Measurements from ENCODE around the gene WDR83. TPM values are rescaled to one million over a fixed set of nuclear protein-coding genes. Genes with fewer than 3 reads are reported as not detected.

WDR83 gene
- total and polyA plus RNA-seq, 2 experiments from 2014 or later, result 12.5 to 18.5 TPM

GRCh38 chr19:12723641-12724426, 57.2 kb downstream of the WDR83 start, which contains the start of gene TNPO2:
Gene TNPO2, minus strand, starts transcription at chr19:12723932. Its CDS starts 2,955 bp downstream, at chr19:12720977.
- Mint-ChIP-seq H3K4me3 (peak within 1 kb of the TSS; percentile 91), H3K4me1 (peaks cover 15% of the 10 kb centered on the region)
- 0 out of 2 replicates have a peak within 1 kb of the TSS, but pooled peaks have one; percentile 34 for H2AFZ ChIP-seq

More at GRCh38 chr19:12723641-12724426, 57.2 kb downstream of the WDR83 start, which contains the start of gene TNPO2:
- no peaks in the 10 kb centered on the region; the same call in 2 of the 3 replicates for H3K9me3 Mint-ChIP-seq
- H3K9me2 ChIP-seq (ENCODE audit: insufficient read depth), result no peaks in the 10 kb centered on the region
- peaks cover 30% of the 10 kb centered on the region for H3F3A ChIP-seq (replicated peaks; ENCODE audit: low read depth)
- H3K36me3 Mint-ChIP-seq (ENCODE audit: low read depth), result peaks cover 35% of the 10 kb centered on the region
- peak within 1 kb of the TSS; percentile 83 for H3K27ac ChIP-seq (ENCODE audit: low read depth)
- peak; percentile 94 for DNase-seq (ENCODE audit: low spot score)
- peaks cover 52% of the 10 kb centered on the region for H3K79me2 ChIP-seq (replicated peaks; ENCODE audit: insufficient read depth)
- H3K27me3 ChIP-seq (ENCODE audit: insufficient read depth), result no peaks in the 10 kb centered on the region
- TF ChIP-seq EZH2phosphoT487 (IDR thresholded peaks at IDR 0.05; ENCODE audit: unreplicated experiment), result no peak
- TF ChIP-seq POLR2AphosphoS5 (IDR thresholded peaks at IDR 0.05; ENCODE audit: low read depth), result peak; percentile 87; the same call in 1 of the 2 replicates
- 0 out of 2 replicates have a peak, but pooled peaks have one; percentile 23 for TF ChIP-seq CREB1 (CRISPR knock-in tag; IDR thresholded peaks at IDR 0.05; ENCODE audit: low read depth)
- peak; percentile 88 for TF ChIP-seq ETS1 (IDR thresholded peaks at IDR 0.05)
- peak within 1 kb of the TSS; percentile 87 for H3K4me2 ChIP-seq
- peaks cover 9% of the 10 kb centered on the region; the same call in 1 of the 2 replicates for H3K4me1 ChIP-seq (ENCODE audit: insufficient read depth)
- peak; percentile 50 for ATAC-seq
- H4K20me1 ChIP-seq (replicated peaks; ENCODE audit: insufficient read depth), result peaks cover 12% of the 10 kb centered on the region; the same call in 1 of the 2 replicates
- peak within 1 kb of the TSS; percentile 80 for H3K4me3 ChIP-seq
- peaks cover 24% of the 10 kb centered on the region for H3K27me3 Mint-ChIP-seq (ENCODE audit: insufficient read depth, low read depth, poor library complexity)
- H3K36me3 ChIP-seq (ENCODE audit: insufficient read depth), result no peaks in the 10 kb centered on the region
- peak within 1 kb of the TSS; percentile 95 for H3K27ac Mint-ChIP-seq

Small RNA genes lying within 50 kb of the gene (small RNA-seq; reads per million reads assigned to genes)
- 324 reads per million, percentile 100 among the genes with 10 or more reads in this experiment for gene SNORD41 (ENCODE audit: low replicate concordance)

Other genes starting within 250 kb of the WDR83 start
- gene ZNF443, start 225.8 kb upstream of the WDR83 start, total RNA-seq (2014; rRNA removed; shearing (Covaris generic)), result 9.6 and 10.0 TPM in 2 replicates
- 4.3 and 5.4 TPM in 2 replicates for gene ZNF443, start 225.8 kb upstream of the WDR83 start, polyA plus RNA-seq (2016; fragmentation: Nextera tagmentation; extraction: Ambion mirVana)
- gene ZNF709, start 182.0 kb upstream of the WDR83 start, total RNA-seq (2014; rRNA removed; shearing (Covaris generic)), result 1.8 and 2.7 TPM in 2 replicates
- 0.82 and 0.94 TPM in 2 replicates for gene ZNF709, start 182.0 kb upstream of the WDR83 start, polyA plus RNA-seq (2016; fragmentation: Nextera tagmentation; extraction: Ambion mirVana)
- gene ZNF564, start 115.3 kb upstream of the WDR83 start, total RNA-seq (2014; rRNA removed; shearing (Covaris generic)), result 8.6 and 8.9 TPM in 2 replicates
- gene ZNF564, start 115.3 kb upstream of the WDR83 start, polyA plus RNA-seq (2016; fragmentation: Nextera tagmentation; extraction: Ambion mirVana), result 5.8 and 7.1 TPM in 2 replicates
- gene ZNF490, start 56.0 kb upstream of the WDR83 start, total RNA-seq (2014; rRNA removed; shearing (Covaris generic)), result 7.3 and 8.5 TPM in 2 replicates
- gene ZNF490, start 56.0 kb upstream of the WDR83 start, polyA plus RNA-seq (2016; fragmentation: Nextera tagmentation; extraction: Ambion mirVana), result 1.3 and 1.4 TPM in 2 replicates
- 15.3 TPM in 2 replicates for gene ZNF791, start 55.9 kb upstream of the WDR83 start, total RNA-seq (2014; rRNA removed; shearing (Covaris generic))
- 9.8 and 12.2 TPM in 2 replicates for gene ZNF791, start 55.9 kb upstream of the WDR83 start, polyA plus RNA-seq (2016; fragmentation: Nextera tagmentation; extraction: Ambion mirVana)
- 60.8 and 73.8 TPM in 2 replicates for gene MAN2B1, start 65 bp upstream of the WDR83 start, total RNA-seq (2014; rRNA removed; shearing (Covaris generic))
- 33.2 and 39.2 TPM in 2 replicates for gene MAN2B1, start 65 bp upstream of the WDR83 start, polyA plus RNA-seq (2016; fragmentation: Nextera tagmentation; extraction: Ambion mirVana)
- gene DHPS, start 15.1 kb downstream of the WDR83 start, total RNA-seq (2014; rRNA removed; shearing (Covaris generic)), result 126 and 141 TPM in 2 replicates
- gene DHPS, start 15.1 kb downstream of the WDR83 start, polyA plus RNA-seq (2016; fragmentation: Nextera tagmentation; extraction: Ambion mirVana), result 85.4 and 107 TPM in 2 replicates
- gene GNG14, start 21.2 kb downstream of the WDR83 start, total RNA-seq (2014; rRNA removed; shearing (Covaris generic)), result not detected in 2 replicates
- gene GNG14, start 21.2 kb downstream of the WDR83 start, polyA plus RNA-seq (2016; fragmentation: Nextera tagmentation; extraction: Ambion mirVana), result not detected in 2 replicates
- gene FBXW9, start 29.8 kb downstream of the WDR83 start, total RNA-seq (2014; rRNA removed; shearing (Covaris generic)), result 12.3 and 19.4 TPM in 2 replicates
- gene FBXW9, start 29.8 kb downstream of the WDR83 start, polyA plus RNA-seq (2016; fragmentation: Nextera tagmentation; extraction: Ambion mirVana), result 6.6 and 8.2 TPM in 2 replicates
- 83.0 and 85.9 TPM in 2 replicates for gene TNPO2, start 57.1 kb downstream of the WDR83 start, total RNA-seq (2014; rRNA removed; shearing (Covaris generic))
- 35.8 and 37.1 TPM in 2 replicates for gene TNPO2, start 57.1 kb downstream of the WDR83 start, polyA plus RNA-seq (2016; fragmentation: Nextera tagmentation; extraction: Ambion mirVana)
- 170 and 171 TPM in 2 replicates for gene TRIR, start 67.9 kb downstream of the WDR83 start, total RNA-seq (2014; rRNA removed; shearing (Covaris generic))
- gene TRIR, start 67.9 kb downstream of the WDR83 start, polyA plus RNA-seq (2016; fragmentation: Nextera tagmentation; extraction: Ambion mirVana), result 254 and 257 TPM in 2 replicates
- 75.3 and 109 TPM in 2 replicates for gene GET3, start 70.7 kb downstream of the WDR83 start, total RNA-seq (2014; rRNA removed; shearing (Covaris generic))
- gene GET3, start 70.7 kb downstream of the WDR83 start, polyA plus RNA-seq (2016; fragmentation: Nextera tagmentation; extraction: Ambion mirVana), result 89.5 and 90.4 TPM in 2 replicates
- gene BEST2, start 85.0 kb downstream of the WDR83 start, total RNA-seq (2014; rRNA removed; shearing (Covaris generic)), result 7.5 and 10.4 TPM in 2 replicates
- gene BEST2, start 85.0 kb downstream of the WDR83 start, polyA plus RNA-seq (2016; fragmentation: Nextera tagmentation; extraction: Ambion mirVana), result 1.2 and 1.3 TPM in 2 replicates
- 85.3 and 86.4 TPM in 2 replicates for gene HOOK2, start 108.7 kb downstream of the WDR83 start, total RNA-seq (2014; rRNA removed; shearing (Covaris generic))
- gene HOOK2, start 108.7 kb downstream of the WDR83 start, polyA plus RNA-seq (2016; fragmentation: Nextera tagmentation; extraction: Ambion mirVana), result 46.9 and 56.9 TPM in 2 replicates
- gene JUNB, start 124.7 kb downstream of the WDR83 start, total RNA-seq (2014; rRNA removed; shearing (Covaris generic)), result 16.0 and 20.2 TPM in 2 replicates
- 7.7 and 7.8 TPM in 2 replicates for gene JUNB, start 124.7 kb downstream of the WDR83 start, polyA plus RNA-seq (2016; fragmentation: Nextera tagmentation; extraction: Ambion mirVana)
- 465 and 486 TPM in 2 replicates for gene PRDX2, start 135.0 kb downstream of the WDR83 start, total RNA-seq (2014; rRNA removed; shearing (Covaris generic))
- 314 and 346 TPM in 2 replicates for gene PRDX2, start 135.0 kb downstream of the WDR83 start, polyA plus RNA-seq (2016; fragmentation: Nextera tagmentation; extraction: Ambion mirVana)
- 0.38 TPM in 1 of 2 replicates, not detected in the other for gene THSD8, start 135.3 kb downstream of the WDR83 start, total RNA-seq (2014; rRNA removed; shearing (Covaris generic))
- gene THSD8, start 135.3 kb downstream of the WDR83 start, polyA plus RNA-seq (2016; fragmentation: Nextera tagmentation; extraction: Ambion mirVana), result 38.5 and 42.2 TPM in 2 replicates
- gene RNASEH2A, start 139.8 kb downstream of the WDR83 start, total RNA-seq (2014; rRNA removed; shearing (Covaris generic)), result 62.6 and 68.2 TPM in 2 replicates
- gene RNASEH2A, start 139.8 kb downstream of the WDR83 start, polyA plus RNA-seq (2016; fragmentation: Nextera tagmentation; extraction: Ambion mirVana), result 39.4 and 40.5 TPM in 2 replicates
- 3.3 and 4.1 TPM in 2 replicates for gene RTBDN, start 167.8 kb downstream of the WDR83 start, total RNA-seq (2014; rRNA removed; shearing (Covaris generic))
- 4.4 and 4.6 TPM in 2 replicates for gene RTBDN, start 167.8 kb downstream of the WDR83 start, polyA plus RNA-seq (2016; fragmentation: Nextera tagmentation; extraction: Ambion mirVana)
- 13.4 and 19.9 TPM in 2 replicates for gene MAST1, start 171.7 kb downstream of the WDR83 start, total RNA-seq (2014; rRNA removed; shearing (Covaris generic))
- gene MAST1, start 171.7 kb downstream of the WDR83 start, polyA plus RNA-seq (2016; fragmentation: Nextera tagmentation; extraction: Ambion mirVana), result 8.9 and 13.9 TPM in 2 replicates
- gene DNASE2, start 214.6 kb downstream of the WDR83 start, total RNA-seq (2014; rRNA removed; shearing (Covaris generic)), result 27.3 and 35.0 TPM in 2 replicates
- gene DNASE2, start 214.6 kb downstream of the WDR83 start, polyA plus RNA-seq (2016; fragmentation: Nextera tagmentation; extraction: Ambion mirVana), result 15.9 and 17.4 TPM in 2 replicates
- gene KLF1, start 220.4 kb downstream of the WDR83 start, total RNA-seq (2014; rRNA removed; shearing (Covaris generic)), result 1.1 and 1.4 TPM in 2 replicates
- gene KLF1, start 220.4 kb downstream of the WDR83 start, polyA plus RNA-seq (2016; fragmentation: Nextera tagmentation; extraction: Ambion mirVana), result 0.74 and 0.80 TPM in 2 replicates
- gene GCDH, start 224.4 kb downstream of the WDR83 start, total RNA-seq (2014; rRNA removed; shearing (Covaris generic)), result 73.3 and 99.8 TPM in 2 replicates
- gene GCDH, start 224.4 kb downstream of the WDR83 start, polyA plus RNA-seq (2016; fragmentation: Nextera tagmentation; extraction: Ambion mirVana), result 51.5 and 54.1 TPM in 2 replicates